NOMO-1 treated with dmso at 0.1 percent for 144 hours (cell line): ENCODE data around the gene FOXL2NB.
A peak's percentile ranks its signal among the peaks of the same experiment; 100 is the strongest.

ENCODE experiments used
- DNase-seq: peaks from one replicate; lab custom pipeline; 2025; ENCODE audit not compliant: unreplicated experiment; lab: John Stamatoyannopoulos, UW

FOXL2NB gene

DNA sequence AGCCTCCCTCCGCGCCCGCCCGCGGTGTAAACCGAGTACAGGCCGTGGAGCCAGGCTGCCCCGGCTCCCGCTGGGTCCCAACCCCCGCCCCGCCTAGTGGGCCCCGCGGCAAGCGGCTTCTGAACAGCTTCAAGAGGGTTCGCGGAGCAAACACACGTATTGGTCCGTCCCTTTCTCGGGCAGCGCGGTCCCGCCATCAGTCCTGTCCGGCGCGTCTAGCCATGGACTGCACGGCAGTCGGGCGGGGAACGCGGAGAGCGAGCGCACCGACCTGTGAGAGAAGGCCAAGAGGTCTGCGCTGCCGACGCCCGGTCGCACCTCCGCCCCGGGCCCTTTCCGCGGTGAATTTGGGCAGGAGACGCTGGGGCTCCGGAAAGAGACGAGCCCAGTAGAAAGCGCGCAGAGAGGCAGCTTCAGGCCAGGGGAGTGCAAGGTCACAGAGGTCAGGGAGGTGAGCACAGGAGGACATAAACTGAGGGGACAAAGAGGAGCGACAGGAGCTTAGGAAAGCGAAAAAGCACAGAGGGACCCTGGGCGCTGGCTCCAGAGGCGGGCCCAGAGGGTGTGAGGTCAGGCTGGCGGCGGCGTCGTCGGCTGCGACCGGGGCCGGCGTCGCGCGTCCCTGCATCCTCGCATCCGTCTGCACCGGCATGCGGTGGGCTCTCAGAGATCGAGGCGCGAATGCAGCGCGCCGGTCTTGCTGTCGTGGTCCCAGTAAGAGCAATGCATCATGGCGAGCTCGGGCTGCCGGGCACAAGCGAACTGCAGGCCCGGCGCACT, 1.9 kb upstream of the FOXL2NB start:
- no peak for DNase-seq

DNA sequence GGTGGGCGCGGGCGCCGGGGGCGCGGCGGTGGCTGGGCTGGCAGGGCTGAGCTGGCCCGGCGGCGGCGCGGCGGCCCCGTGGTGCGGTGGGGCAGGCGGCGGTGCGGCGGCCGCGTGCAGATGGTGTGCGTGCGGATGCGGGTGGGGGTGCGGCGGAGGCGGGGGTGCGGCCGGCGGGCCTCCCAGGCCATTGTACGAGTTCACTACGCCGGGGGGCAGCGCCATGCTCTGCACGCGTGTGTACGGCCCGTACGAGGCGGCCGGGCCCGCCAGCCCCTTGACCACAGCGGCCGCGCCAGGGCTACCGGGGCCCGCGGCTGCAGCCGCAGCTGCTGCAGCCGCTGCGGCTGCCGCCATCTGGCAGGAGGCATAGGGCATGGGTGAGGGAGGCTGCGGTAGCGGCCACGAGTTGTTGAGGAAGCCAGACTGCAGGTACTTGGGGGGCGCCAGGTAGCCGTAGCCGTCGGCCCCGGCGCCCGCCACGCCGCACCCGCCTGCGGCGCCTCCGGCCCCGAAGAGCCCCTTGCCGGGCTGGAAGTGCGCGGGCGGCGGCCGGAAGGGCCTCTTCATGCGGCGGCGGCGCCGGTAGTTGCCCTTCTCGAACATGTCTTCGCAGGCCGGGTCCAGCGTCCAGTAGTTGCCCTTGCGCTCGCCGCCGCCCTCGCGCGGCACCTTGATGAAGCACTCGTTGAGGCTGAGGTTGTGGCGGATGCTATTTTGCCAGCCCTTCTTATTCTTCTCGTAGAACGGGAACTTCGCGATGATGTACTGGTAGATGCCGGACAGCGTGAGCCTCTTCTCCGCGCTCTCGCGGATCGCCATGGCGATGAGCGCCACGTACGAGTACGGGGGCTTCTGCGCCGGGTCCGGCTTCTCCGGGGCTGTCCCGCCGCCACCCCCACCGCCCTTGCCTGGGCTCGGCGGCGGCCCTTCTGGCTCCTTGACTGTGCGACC, 1.0 kb upstream of the FOXL2NB start:
- DNase-seq: peak; percentile 65

DNA sequence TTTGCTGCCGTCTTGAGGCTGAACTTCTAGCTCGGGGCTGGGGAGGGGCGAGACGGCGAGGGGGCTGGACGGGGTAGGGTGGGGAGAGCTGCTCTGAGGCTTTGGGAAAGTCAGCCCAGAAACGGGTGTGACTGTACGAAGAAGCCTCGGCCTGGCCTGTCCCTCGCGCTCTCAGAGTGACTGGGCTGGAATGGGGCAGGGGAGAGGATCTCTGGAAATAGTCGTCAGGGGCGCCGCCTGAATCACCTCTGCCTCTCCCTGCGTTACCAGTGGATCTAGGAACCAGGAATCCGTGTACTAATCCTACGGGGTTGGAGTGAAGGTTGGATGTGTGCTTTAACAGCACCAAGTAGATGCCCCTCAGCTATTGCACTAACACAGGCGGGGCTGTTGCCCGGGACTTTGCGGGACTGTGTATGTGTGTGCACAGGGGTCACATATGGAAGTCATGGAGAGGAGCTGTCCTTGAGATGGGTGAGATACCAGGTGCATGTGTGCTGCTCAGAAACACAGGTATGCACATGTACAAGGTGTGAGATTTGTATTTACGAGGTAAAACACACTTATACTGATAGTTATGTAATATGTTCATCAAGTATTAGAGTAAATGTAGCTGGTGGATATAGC, 591 bp downstream of the FOXL2NB start:
- no peak for DNase-seq

DNA sequence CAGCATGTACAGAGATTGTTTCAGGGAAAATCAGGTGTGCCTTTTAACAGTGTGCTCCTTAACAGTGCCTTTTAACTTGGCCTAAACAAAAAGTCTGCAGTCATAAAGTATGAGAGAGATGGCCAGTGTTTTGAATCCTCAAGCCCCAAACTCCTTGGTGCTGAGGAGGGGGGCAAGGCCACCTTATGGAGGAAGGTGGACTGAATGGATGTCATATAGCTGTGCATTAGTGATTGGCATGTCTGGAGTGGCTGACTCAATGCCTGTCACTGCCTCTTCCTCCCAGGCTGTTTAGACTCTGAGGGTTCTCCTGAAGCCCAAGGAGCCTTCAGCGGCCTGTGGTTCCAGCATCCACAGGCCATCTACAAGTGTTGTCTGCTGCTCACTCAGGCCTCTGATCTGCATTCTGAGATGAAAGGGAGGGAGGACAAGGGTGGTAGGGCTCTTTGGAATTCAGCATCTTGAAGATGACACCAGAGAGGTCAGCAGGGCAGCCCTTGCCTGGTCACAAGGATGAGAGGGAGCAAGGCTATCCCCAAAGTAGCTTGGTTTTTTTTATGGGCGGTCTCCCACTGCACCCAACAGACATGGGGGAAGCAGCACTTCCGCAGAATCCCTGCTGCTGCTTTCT, 1.5 kb downstream of the FOXL2NB start:
- DNase-seq: no peak

DNA sequence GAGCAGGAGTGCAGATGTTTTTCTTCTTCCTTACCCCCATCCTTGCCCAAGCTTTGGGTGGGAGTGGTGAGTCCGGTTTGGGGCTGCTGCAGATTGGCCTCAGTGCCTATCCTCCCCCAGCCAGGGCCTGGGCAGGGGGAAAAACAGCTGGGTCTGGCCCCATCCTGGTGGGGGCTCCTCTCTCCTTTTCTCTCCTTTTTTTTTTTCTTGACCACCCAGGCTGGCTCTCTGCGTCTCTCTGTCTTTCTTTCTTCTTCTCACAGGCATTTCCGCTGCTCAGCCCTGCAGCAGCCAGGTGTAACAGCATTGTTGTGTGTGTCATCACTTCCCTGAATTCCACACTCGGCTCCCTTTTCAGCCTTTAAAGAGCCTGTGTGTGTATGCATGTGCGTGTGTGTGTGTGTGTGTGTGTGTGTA, 2.0 kb downstream of the FOXL2NB start:
- DNase-seq: no peak

DNA sequence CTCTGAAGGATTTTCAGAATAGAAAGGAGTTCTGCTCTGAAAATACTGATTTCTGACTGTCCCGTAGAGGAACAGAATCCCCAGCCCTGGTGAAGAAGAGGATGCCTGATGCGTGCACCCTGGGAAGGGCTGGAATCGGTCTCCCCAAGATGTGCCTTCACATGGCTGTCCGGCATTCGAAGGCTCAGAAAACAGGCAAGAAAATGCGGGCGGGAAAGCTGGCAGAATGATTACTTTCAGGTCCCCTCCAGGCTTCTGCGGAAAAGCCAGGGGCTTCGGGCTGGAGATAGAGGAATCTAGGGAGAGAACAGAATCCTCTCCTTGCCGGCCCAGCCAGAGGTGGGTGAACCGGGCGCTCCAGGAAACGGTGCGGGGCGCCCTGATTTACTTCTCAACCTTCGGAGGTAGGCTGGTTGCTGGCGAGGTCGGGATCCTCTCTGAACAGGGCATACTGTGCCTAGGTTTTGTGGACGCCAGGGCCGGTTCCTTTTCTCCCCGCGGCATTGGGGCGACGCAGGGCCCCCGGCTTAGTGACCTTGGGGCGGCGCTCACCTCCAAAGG, 2.5 kb downstream of the FOXL2NB start:
- no peak for DNase-seq

DNA sequence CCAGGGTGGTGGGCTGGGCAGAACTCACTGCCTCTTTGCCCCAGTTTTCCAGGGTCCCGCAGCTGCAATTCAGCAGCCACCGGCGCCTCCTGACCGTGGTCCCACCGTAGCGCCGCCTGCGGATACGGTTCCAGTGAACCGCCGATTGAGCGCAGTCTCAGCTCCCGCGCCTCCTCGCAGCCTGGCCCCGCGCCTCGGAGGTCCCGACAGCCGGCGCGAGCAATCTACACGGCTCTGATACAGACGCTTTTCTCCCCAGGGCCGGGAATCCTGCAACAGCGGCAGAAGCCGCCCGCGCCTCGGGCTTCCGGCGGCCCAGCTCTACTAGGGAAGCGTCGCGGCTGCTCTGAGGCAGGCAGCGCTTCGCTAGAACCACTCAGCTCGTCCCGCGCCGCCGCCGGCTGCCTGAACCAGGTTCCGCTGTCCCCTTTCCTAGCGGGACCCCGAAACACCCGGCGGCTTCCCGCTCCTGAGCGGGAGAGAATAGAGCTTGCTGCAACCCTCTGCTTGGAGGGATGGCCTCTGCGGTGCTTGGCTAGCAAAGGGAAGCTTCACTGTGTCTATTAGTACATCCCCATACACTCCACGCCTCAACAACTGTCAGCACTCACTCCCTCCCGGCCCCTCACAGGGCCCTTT, 3.1 kb downstream of the FOXL2NB start:
- no peak for DNase-seq

DNA sequence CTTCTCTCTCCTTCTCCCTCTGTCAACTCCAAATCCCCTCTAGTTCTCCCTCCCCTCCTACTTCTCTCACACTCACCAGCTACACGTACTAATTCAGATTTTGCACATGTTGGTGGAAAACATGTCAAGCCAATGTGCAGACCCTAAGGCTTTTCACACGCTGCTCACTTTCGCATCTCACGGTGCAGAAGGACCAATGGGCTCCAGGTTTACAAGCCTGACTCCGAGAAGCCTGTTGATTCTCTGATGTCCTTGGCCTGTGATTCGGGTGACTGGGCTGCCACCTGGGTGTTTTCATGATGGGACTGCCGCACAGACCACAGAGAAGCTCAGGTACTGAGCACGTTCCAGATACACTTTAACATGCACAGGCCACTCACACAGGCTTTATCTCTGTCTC, 3.7 kb downstream of the FOXL2NB start:
- DNase-seq: no peak

DNA sequence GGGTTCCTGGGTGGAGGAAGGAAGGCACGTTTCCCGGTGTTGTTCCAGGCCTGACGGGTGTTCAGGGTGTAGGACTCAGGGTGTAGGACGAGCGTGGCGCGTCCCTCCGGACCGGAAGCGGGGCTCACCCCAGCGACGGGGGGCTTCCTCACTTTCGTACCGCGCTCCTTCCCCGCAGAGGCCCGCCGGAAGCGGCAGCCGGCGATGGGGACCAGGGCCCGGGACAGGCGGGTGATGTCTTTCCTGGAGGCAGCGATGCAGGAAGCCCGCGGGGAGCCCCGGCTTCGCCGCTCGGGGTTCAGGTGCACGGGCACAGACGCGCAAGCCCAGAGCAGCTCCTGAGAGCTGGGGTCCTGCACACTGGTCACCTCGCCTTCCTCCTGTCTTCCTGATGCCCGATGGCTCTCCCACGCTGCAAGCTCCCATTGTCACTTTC, 13.4 kb downstream of the FOXL2NB start:
- DNase-seq: no peak

DNA sequence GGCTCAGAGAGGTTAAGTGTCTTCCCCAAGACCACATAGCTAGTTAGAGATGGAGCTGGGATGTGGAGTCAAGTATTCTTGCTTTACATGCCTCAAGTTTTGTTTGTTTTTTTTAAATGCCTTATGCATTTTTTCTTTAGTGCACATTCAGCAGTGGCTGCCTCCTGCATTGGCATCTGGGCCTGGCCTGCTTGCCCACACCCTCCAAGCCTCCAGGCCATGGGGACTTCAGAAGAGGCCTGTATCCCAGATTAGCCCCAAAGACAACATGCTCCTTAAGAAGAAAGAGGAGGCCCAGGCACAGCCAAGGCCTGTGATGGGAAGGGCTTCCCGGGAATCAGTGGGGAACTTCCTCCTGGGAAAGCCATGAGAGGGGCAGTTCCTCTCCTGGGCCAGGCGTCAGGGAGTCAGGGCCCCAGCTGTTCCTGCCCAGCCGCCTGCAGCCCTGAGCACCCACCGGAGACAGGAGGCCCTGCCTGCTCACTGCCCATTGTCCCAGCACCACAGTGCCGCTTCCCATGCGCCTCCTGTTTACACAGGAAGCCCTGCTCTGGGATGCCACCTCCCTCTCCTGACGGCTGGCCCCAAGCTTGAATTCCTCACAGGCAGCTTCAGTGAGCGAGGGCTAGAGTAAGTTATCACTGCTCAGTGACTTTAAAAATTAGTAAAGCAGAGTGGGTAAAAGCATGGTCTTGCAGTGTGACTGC, 16.0 kb downstream of the FOXL2NB start:
- no peak for DNase-seq

DNA sequence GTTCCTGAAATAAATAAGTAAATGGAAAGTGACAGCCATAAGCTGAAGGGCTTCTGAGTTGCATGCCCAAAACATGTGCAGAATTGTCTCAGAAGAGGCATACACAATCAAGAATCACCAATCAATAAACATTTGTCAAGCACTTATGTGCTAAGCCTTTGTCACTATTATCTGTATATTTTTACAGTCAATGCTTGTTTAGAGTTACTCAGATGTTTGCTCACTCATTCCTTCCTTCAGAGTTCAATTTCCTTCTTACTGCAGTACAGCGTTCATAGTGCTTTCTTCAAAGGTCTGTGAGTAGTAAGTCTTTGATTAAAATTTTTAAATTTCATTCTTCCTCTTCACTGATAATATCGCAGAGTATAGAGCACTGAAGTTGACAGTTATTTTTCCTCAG, 17.2 kb downstream of the FOXL2NB start:
- DNase-seq: no peak

DNA sequence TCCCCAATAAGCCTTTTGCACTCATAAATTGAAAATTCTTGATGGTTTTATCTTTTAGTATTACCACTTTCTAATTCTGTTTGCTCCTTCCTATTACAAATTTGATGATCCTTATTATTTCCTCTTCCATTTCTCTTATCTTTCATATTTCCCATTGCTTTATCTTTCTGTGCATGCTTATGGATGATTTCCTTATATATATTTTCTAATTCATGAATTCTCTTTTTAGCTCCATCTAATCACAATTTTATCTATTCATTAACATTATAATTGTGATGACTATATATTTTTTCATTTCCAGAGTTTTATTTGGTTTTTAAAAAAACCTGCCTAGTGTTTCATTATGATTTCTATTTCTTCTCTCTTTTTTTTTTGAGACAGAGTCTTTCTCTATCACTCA, 17.9 kb downstream of the FOXL2NB start:
- DNase-seq: no peak

DNA sequence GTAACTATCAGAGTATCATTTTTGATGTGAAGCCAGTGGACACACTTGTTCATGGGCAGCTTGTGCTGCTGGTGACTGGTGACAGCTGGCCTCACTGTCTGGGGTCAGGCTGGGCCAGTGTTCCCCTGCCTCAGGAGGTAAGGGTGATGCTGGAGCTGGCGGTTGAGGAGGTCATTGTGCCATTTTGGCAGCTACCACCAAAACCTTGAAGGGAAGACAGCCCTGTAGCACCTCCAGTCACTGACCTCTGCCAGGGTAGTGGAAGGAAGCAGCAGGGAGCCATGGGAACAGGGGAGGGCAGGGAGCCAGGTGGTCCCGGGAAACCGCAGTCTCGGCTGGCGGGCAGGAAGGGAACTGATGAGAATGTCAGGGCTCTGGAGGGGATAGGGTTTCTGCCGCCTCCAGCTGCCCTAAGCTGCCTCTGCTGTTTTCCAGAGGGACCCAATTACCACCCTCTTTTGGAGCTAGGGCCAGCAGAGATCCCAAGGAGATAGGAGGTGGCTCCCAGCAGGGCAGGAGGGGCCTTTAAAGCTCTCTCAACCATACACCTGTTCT, 24.8 kb downstream of the FOXL2NB start:
- no peak for DNase-seq

DNA sequence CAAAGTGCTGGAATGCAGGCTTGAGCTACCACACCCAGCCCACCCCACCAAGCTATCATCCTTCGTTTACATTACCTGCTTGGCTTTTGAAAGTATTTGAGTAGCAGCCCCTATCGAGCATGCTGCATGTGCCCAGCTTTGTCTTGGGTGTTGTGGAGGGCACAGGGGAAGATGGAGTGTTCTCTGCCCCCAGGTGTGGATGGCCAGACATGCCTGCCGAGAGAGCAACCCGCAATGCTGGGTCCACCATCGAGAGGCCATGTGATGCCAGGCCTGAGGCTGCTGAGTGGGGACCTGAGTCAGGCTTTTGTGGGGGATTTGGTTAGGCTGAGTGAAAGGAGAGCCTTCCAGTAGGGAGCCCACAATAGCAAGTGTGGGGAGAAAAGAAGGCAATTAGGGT, 25.9 kb downstream of the FOXL2NB start:
- DNase-seq: no peak

DNA sequence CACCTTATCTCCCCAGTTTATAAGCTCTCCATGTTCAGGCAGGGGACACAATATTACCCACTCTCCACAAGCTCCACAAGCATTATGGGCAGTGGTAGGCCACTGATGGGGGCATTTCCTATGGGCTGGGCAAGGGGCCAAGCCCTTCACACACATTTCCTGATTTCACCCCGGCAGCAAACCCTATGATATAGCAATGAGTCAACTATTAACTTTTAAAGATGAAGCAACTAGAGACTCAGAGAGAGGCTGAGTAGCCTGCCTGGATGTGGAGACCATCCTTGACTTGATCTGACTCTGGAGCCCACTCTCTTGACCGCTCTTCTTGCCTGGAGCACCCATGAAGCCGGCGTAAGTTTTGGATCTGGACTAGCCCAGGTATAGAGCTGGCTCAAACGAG, 27.4 kb downstream of the FOXL2NB start:
- no peak for DNase-seq

DNA sequence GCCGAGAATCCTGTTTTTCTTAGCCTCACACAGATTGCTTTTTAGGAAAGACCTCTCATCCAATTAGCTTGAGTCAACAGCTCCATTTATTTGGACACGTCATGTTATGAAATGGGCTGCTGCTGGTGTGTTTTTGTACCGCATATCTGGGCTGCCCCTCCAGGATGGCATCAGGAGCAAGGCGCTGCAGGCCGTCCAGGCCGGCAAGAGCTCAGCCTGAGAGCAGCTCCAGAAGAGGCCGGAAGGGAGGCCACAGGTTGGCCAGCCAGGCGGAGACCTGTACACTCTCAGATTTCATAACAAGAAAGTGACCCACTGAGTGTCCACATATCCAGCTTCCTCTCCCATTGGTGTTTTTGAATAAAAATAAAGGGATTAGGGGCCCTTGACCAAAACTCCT, 28.3 kb downstream of the FOXL2NB start:
- DNase-seq: no peak

DNA sequence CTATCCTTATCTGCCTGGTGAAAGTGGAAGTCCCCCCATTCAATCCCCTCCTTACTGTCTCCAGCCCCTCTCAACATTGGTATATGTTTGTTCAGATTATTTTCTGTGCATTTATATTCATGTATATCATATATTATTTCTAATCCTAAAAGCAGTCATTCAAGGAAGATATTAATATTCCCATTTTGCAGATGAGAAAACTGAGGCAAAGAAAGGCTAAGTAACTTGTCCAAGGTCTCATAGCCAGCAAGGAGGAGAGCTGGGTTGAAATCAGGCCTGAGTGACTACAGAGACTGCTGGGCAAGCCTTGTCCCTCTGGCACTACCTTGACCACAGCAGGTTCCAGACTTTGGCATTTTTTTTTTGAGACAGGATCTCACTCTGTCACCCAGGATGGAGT, 29.0 kb downstream of the FOXL2NB start:
- no peak for DNase-seq

DNA sequence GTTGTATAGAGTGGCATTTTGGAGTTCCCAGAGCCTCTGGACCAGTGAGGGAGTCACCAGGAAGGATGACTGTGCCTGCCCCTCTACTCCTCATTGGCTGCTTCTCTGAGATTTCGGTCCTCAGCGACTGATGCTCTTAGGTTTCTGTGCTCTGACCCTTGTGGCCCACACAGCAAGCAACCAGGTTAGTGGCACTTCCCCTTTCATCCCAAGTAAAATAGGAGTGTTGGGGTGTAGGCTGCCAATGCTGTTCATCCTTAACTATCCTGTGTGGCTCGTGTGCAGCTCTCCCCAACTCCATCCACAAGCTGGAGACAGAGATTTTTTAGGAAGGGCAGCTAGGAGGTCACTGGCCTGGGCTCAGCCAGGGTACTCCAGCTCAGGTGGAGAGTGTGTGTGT, 37.8 kb downstream of the FOXL2NB start:
- DNase-seq: no peak

DNA sequence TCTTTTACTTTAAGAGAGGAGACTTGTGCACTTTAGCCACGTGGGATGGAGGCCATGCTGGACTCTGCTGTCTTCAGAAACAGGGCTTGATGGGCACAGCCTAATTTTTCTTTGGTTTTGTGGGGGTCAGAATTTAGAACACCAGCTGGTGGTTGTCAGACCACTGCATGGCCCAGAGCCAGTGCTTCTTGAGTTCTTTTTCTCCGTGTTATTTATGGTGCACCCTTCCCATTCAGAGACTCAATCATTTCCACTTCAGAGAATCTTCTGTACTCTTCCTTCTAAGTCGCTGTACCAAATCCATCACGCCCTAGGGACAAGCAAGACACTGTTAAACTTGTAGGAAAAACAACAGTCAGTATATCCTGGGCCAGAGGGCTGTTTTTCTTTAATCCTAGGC, 38.9 kb downstream of the FOXL2NB start:
- DNase-seq: no peak

DNA sequence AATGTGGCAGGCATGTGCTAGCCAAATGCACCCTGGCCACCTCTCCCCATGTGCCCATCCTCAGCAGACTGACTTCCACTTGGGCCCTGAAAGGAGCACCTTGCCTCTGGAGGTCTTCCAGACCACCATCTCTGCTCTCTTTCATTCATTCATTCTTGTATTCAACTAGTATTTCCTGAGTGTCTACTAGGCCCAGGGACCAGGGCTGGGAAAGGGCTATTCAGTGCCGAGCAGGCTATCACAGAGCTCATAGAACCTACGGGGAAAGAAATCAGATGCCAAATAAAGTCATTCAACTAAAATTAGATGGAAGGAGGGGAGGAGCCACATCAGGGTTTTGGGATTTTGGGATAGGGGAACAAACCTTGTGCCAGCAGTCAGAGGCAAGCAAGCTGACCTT, 40.2 kb downstream of the FOXL2NB start:
- DNase-seq: no peak
